NCI-H128 (cell line): ENCODE measurements around the gene CDK5RAP3.
"Not testable (repeated sequence)": the region's sequence is repeated elsewhere in the genome, so short reads cannot be mapped to it uniquely, and the experiment has no call there.

Source experiments
- DNase-seq: peaks from one replicate; lab custom pipeline; 2025; ENCODE audit not compliant: unreplicated experiment; lab: John Stamatoyannopoulos, UW

CDK5RAP3 gene

DNA sequence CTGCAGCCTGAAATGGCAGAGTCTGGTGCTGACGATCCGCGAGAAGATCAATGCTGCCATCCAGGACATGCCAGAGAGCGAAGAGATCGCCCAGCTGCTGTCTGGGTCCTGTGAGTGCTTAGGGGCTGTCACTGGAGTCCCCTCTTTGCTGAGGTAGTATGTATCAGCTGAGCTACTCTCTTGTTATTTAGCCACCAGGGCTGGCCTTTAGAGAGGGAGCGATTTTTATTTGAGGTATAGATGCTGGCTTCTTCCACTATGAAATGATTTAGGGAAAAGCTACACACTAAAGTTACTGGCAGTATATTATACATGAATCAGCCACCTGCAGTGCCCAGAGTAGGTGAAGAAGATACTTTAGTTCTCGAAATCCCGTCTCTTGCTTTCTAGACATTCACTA lies 2.6 kb downstream of the CDK5RAP3 start:
- no peak for DNase-seq

DNA sequence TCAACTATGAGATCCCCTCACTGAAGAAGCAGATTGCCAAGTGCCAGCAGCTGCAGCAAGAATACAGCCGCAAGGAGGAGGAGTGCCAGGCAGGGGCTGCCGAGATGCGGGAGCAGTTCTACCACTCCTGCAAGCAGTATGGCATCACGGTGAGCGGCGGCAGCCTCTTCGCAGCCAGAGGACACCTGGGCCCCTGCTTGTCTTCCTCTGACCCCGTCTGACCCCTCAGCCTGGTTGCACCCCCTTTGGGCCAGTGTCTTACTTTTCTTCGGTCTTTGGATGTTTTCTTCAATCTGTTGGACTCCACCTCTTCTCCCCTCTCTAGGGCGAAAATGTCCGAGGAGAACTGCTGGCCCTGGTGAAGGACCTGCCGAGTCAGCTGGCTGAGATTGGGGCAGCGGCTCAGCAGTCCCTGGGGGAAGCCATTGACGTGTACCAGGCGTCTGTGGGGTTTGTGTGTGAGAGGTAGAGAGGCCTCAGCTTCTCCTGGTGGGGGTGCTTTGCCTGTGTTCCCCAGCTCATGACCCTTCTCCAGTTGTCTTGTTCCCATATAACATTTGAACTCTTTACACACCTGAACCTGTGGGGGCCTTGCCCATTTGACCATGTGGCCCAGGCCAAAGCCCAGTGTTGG lies 4.4 kb downstream of the CDK5RAP3 start:
- no peak for DNase-seq

DNA sequence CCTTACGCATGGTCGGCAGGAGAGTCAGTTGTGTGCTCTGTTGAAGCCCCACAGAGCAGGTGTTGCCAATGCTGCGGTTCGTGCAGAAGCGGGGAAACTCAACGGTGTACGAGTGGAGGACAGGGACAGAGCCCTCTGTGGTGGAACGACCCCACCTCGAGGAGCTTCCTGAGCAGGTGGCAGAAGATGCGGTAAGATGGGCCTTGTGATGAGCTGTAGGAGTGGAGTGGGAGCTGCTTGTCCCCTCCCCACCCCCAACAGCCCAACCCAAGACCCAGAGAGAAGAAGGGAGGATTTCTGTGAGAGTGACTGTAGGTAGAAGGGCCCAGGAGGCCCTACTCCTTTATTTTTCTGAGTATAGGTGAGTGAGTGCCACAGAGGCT lies 4.9 kb downstream of the CDK5RAP3 start:
- DNase-seq: no peak

DNA sequence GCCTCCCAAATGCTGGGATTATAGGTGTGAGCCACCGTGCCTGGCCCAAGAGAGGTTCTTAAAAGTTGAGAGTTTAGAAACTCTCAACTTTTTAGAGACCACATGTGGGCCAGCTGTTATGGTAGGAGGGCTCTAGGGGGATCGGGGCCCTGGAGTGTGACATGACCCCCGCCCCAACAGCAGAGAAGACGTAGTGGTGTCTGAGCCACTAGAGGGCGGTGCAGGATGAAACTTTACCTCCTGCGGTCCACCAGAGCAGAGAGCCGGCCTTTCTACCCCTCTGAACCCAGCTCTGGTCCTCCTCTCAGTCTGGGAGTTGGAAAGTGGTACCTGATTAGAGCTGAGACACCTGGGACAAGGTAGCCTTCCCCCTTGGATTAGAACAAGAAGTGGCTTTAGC lies 7.4 kb downstream of the CDK5RAP3 start:
- peak; percentile 23 for DNase-seq

DNA sequence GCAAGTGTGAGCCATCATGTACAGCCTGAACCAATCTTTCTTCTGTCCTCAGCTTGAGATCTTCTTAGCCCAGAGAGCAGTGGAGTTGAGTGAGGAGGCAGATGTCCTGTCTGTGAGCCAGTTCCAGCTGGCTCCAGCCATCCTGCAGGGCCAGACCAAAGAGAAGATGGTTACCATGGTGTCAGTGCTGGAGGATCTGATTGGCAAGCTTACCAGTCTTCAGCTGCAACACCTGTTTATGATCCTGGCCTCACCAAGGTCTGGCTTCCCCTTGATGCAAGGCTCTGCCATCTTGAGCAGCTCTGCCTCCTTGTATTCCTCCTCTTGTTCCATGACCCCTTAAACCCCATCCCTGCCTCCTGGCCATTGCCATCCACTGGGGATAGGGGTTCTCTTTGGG lies 9.6 kb downstream of the CDK5RAP3 start:
- no peak for DNase-seq

DNA sequence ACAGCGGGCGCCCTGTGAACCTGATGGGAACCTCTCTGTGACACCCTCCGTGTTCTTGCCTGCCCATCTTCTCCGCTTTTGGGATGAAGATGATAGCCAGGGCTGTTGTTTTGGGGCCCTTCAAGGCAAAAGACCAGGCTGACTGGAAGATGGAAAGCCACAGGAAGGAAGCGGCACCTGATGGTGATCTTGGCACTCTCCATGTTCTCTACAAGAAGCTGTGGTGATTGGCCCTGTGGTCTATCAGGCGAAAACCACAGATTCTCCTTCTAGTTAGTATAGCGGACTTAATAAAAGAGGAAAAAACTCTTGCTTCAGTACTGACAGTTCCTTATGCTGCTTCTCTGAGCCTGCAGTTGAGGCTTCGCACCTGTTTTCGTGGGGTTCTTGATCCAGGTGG lies 10.5 kb downstream of the CDK5RAP3 start:
- no peak for DNase-seq

DNA sequence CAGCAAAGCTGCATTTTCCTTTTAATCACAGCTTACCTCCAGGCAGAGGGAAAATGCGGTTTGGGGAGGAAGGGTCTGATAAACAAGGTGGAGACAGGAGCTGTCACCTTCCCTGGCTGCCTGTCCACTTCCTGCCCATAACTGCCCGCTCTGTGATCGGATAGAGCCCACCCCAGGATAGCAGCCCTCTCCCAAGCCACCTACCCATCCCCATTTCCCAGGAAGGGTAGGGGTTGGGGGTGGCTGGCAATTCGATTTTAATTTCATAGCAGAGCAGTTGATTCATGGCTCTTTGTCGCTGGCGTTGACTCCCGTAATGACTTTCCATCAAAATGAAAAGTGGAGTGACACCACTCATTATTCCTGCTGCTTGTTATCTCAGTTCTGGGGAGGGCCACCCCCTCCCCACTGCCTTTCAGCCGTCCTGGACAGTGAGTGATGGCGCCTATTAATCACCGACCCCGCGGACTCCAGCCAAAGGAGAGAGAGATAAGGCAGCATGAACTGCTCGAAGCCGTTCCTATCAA lies 11.2 kb downstream of the CDK5RAP3 start:
- DNase-seq: no peak

DNA sequence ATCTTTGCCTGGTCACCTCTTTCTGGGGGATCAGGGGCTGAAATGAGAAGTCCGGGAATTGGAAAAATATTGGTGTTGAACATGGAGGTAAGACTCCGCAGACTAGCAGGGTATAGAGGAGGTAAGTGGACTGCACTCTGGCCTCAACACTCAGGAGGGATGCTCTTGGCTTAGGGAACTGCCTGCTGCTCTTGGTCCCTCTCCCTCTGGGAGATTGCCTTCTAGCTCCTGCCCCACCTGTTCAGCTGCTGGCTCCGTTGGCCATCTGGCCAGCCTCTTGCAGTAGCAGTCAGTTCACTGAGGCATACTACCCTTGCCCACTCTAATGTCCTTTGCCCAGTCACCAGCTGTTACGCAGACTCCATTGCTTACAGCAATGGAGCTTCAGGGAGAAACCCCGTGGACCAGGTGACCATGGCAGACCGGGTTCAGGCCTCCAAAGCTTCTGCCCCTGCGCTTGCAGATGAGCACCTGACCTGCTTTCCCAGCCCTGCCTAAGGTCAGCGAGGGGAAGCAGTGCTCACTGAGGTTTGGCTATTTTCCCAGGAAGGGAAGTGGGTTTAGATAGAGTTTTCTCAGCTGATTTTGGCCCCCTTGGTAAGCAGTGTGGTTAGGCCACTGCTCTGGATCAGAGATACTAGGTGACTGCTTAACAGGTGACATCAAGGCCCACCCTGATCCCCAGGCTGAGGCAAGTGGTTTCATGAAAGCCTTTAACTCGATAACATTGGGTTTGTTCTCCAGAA lies 11.9 kb downstream of the CDK5RAP3 start:
- DNase-seq: no peak

DNA sequence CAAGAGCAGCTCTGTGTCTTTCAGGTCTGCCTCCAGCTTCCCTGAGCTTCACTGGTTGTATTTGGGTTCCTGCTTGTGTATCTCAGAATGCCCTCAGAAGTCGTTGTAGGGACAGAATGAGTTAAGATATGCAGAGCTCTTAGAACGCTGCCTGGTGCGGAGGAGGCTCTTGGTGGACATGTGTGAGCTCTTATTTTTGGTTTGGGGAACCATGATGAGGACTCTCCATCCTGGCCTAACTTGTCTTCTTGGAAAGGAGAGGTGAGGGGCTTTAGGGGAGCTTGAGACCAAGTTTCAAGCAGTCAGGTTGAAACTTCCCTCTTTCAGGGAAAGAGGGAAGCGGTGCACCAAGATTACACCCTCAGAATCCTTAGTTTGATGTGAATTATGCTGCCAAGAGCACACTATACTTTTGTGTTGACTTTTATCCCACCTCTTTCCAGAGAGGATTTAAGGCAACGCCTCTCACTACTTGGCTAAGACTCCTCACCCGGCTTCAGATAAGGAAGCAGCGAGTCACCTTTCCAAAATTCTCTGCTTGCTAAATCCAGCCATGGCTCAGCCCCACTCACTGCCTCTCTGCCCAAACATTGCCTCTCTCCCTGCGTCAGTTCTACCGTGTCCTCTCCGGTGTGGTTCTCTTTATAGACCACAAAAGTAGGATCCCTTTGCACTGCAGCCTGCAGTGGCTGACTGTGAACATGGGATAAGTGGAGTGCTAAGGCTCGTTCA lies 12.7 kb downstream of the CDK5RAP3 start:
- DNase-seq: no peak

DNA sequence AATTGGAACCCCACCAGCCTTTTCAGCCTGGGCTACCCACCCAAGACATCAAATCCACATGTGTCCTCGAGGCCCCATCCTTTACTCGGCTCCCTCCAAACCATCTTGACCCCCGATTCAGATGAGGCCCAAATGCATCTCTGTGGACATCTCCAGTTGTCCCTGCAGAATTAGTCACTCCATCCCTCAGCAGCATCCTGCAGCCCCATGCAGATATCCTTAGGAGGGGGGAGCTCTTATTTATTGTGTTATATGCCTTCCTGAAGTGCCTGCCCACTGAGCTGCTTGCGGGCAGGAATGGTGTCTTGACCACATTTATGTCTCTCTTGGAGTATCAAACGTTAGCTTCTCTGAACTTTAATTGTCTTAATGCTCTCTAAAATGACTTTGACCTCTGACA lies 15.6 kb downstream of the CDK5RAP3 start:
- DNase-seq: no peak

DNA sequence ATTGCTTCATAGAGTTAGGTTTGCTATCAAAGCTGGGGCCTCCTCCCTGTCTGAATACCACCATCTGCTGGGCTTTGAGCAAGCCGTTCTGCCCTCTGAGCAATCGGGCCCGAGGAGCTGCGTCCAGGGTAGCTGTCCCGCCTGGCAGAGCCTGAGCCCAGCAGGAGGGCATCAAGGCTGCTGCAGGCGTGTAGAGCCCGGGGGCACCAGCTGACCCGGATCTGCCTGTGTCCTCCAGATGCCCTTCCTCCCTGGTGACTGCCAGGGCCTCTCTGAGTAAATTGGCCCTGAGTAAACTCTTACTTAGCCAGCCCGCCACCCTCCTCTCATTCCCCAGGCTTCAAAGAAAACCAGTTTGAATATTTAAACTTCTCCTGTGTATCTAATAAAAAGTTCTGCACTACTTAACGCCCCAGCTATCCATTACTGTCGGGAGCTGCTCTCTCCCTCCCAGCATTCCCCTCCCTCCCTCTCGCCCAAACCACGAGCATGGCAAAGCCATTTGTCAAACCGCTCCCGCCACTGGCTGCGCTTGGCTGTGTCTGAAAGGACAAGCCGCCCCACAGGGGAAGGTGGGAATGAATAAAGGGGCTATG lies 16.4 kb downstream of the CDK5RAP3 start:
- DNase-seq: no peak

DNA sequence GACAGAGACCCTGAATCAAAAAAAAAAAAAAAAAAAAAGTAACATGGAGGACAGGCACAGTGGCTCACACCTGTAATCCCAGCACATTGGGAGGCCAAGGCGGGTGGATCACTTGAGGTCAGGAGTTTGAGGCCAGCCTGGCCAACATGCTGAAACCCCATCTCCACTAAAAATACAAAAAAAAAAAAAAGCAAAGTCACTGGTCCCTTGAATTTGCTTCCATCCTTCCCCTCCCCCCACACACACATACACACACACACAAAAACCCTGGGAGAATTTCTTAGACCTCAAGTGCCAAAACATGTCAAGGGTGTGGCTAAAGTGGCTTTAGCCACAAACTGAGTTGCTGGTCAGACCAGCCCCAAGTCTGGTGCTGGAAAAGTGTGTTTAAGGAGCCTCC lies 17.5 kb downstream of the CDK5RAP3 start:
- DNase-seq: not testable (repeated sequence)

DNA sequence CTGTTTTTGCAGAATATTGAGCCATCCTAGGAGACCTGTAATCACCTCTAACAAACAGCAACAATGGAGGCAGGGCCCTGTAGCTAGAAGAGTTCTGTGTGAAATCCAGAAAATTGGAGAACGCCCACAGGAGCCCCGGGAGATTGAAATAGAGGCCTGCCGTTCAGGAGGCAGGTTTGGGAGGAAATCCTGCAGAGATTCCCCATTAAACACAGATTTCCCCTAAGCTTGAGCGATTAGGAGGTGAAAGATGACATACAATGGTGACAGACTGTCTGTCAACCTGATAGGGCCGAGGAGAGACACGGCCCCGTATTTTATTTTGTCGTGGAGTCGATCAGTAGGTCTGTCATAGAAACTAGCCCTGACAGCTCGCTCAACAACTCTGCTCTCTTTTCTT lies 18.2 kb downstream of the CDK5RAP3 start:
- no peak for DNase-seq

DNA sequence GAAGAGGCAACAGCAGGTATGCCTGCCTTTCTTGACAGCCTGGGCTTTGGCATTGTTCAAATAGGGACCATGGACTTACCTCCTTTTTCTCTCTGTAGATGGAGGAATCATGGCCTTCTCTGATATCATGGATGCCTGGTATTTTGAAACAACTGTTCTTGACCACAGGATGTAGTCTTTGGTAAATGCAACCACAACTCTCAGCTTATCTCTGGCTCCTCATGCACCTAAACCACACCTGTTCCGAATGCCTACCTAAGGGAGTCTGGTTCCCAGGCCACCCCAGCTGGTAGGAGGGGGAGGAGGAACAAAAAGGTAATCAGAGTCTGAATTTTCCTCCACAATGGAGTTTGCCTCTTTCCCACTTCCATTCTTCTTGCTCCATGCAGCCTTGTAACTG lies 18.8 kb downstream of the CDK5RAP3 start:
- DNase-seq: no peak

DNA sequence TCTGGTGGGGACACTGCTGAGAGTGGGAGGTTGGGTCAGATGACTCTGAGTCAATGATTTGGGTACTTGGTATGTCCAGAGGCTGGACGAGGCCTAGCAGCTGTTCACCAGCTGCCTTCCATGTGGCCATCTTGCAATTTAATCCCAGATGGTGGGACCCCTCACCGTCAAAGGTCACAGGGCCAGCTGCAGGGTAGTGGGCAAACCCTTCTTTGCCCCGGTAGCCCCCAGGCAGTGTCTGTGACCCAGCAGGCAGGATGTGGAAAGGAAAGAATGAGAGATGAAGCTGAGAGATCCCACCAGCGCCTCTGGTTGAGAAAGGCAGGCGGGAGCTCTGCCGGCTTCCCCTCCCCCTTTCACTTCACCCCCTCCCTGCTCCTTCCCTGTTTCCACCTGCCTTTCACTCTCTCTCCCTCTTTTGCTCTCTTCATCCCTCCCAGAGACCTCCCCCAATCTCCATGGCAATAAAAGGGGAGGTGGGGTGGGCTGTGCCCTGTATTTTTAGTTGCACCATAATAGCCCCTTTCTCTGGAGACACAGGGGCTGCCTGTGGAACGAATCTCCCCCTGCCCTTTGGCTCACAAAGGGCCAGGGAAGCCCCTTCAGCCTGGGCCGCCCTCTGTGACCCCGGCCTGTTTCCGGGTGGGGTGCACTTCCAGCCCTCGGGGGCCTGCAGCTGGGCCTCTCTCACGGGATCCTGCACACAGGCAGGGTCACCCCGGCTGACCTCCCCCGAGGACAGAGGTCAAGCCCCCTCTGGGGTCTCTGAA lies 20.2 kb downstream of the CDK5RAP3 start:
- no peak for DNase-seq

DNA sequence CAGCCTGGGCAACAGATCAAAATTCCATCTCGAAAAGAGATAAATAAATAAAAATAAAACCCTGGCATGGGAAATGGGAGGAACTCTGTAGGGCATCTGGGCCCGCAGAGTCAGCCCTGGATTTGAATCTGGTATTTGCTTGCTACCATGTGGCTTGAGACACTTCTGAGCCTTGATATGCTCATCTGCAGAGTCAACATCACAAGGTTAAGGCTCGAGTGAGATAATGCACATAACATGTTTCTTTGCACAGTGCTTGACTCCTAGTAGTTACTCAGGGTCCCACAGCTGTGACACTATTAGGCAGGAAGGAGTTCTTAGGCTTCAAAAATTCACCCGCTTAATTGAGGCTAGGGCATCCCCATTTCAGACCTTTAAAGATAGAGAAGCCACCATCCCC lies 21.3 kb downstream of the CDK5RAP3 start:
- no peak for DNase-seq

DNA sequence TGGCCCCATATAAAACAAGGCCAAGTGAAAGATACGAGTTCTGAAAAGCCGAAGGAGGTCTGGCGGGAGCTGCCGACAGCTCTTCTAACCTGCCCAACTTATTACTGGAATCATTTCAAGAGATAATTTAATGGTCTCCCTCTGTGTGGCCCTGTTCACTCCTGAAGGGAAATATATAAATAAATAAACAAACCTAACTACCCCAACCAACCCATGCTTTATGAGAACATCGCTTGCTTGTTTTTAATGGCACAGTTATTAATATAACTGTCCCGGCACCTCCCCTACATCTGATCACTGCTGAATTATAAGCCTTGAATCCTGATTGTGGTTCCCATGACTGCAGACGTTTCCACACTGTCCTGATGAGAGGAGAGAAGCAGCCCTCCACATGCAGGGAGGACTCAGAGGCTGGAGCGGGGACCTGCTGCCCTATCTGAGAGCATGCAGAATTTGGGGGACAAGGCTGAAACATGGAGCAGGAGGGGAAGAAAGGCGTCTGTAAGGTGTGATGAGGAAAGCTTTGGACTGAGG lies 22.2 kb downstream of the CDK5RAP3 start:
- DNase-seq: no peak

DNA sequence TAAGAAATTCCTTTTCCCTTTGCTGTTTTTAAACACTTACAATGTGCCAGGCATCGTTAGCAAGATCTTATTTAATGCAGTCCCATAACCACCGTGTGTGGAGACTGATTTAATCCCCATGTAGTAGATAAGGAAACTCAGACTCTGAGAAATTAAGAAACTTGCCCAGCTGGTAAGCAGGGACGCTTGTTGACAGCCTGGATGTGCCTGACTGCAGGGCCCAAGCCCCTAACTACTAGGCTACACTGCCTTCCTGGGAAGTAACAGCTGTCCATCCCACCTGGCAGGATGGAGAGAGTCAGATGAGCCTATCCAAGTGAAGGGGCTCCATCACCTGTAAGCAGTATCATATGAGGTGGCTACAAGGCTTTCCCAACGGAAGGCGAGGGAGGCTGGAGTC lies 23.1 kb downstream of the CDK5RAP3 start:
- no peak for DNase-seq

DNA sequence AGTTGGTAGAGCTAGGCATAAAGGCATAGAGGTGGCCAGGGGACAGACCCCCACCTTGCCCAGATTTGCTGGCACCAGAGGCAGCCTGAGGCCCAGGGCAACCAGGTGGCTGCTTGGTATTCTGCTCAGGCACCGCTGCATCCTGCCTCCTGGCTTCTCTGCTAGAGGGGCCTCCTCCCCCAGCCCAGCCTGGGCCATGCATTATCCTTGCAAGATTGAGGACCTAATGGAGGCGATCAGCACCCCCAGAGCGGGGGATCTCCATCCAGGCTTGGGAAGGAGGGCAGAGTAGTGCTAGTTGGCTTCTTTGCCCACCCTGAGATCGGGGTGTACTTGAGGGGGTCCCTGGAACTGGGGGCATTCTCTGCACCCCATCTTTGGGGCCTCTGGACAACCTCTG lies 23.8 kb downstream of the CDK5RAP3 start:
- DNase-seq: no peak

DNA sequence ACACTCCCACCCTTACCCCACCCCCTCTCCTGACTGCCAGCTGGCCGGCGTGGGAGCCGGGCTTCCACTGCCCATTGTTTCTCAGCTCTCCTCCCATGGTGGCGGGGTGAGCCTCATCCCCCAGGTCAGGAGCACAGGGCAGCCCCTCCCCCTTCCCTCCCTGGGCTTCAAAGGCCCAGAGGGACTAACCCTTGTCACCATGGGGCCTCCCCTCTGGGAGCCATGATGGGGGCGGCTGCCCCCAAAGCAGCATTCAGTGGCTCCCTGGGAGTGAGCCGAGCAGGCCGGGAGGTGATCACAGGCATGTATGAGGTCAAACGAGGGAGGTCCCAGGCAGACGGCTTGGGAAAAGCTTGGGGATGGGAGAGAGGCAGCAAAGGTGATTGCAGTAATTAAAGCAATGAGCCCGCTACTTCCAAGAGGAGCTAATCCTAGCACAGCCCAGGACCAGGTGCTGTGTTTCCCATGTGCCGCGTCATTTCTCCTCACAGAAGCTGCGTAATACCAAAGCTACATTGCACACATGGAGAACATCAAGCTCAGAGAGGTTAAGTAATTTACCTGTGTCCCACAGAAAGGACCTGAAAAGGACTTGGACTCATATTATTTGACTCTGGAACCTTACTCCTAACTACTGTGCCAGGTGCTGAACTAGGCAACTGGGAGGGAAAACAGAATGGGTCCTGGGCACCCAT lies 24.5 kb downstream of the CDK5RAP3 start:
- DNase-seq: no peak
